GM21360 (cell line): ENCODE measurements around the gene MED15.
"Not testable (repeated sequence)": the region's sequence is repeated elsewhere in the genome, so short reads cannot be mapped to it uniquely, and the experiment has no call there.

ENCODE experiments used
- ATAC-seq: cut with Tn5 transposase; IDR thresholded peaks from one replicate; pipeline ENCODE4 v1.9.1; 2021; ENCODE audit warnings: mild to moderate bottlenecking, moderate library complexity; ENCODE audit not compliant: unreplicated experiment

Gene MED15

GRCh38 chr22:20594486-20594885 is 87.1 kb downstream of the MED15 start:
- not testable (repeated sequence) for ATAC-seq

- no peak for ATAC-seq
These were observed 88.1 kb downstream of the MED15 start for GRCh38 chr22:20595461-20595860.

- no peak for ATAC-seq
These were observed 91.7 kb downstream of the MED15 start for GRCh38 chr22:20599117-20599516.

- ATAC-seq, result no peak
These were observed 92.8 kb downstream of the MED15 start for GRCh38 chr22:20600137-20600673.

- ATAC-seq, result no peak
These were observed 93.9 kb downstream of the MED15 start for GRCh38 chr22:20601308-20601707.

GRCh38 chr22:20602609-20603164 is 95.3 kb downstream of the MED15 start:
- no peak for ATAC-seq

- ATAC-seq, result no peak
These were observed 96.8 kb downstream of the MED15 start for GRCh38 chr22:20604092-20604747.

- no peak for ATAC-seq
These were observed 97.4 kb downstream of the MED15 start for GRCh38 chr22:20604776-20605221.

- ATAC-seq, result no peak
These were observed 97.9 kb downstream of the MED15 start for GRCh38 chr22:20605328-20605727.

- ATAC-seq, result no peak
These were observed 98.8 kb downstream of the MED15 start for GRCh38 chr22:20606041-20606783.

- ATAC-seq, result no peak
These were observed 99.3 kb downstream of the MED15 start for GRCh38 chr22:20606784-20607128.

GRCh38 chr22:20607157-20607907 is 99.9 kb downstream of the MED15 start:
- no peak for ATAC-seq

- no peak for ATAC-seq
These were observed 102.9 kb downstream of the MED15 start for GRCh38 chr22:20610243-20610686.

GRCh38 chr22:20610757-20611156 is 103.3 kb downstream of the MED15 start:
- no peak for ATAC-seq

- no peak for ATAC-seq
These were observed 104.0 kb downstream of the MED15 start for GRCh38 chr22:20611418-20611817.

- no peak for ATAC-seq
These were observed 105.9 kb downstream of the MED15 start for GRCh38 chr22:20613301-20613700.

GRCh38 chr22:20615021-20615420 is 107.6 kb downstream of the MED15 start:
- ATAC-seq, result no peak

GRCh38 chr22:20615533-20616450 is 108.4 kb downstream of the MED15 start:
- ATAC-seq, result no peak

- ATAC-seq, result no peak
These were observed 109.1 kb downstream of the MED15 start for GRCh38 chr22:20616451-20617043.

GRCh38 chr22:20618488-20618887 is 111.1 kb downstream of the MED15 start:
- ATAC-seq, result no peak
